ENCODE measurements around the gene ST3GAL4.

DNA sequence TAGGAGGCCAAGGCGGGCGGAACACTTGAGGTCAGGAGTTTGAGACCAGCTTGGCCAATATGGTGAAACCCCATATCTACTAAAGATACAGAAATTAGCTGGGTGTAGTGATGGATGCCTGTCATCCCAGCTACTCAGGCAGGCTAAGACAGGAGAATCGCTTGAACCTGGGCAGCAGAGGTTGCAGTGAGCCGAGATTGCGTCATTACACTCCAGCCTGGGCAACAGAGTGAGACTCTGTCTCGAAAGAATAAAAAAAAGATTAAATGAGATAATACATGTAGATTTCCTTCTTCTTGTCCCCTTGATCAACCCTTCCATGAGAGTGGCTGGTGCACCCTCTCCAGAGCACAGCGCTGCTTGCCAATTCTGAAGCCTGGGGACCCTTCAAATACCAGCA is 106.9 kb downstream of the ST3GAL4 start:
- TF ChIP-seq CTCF (IDR thresholded peaks at IDR 0.05) (no peak), EZH2phosphoT487 (IDR thresholded peaks at IDR 0.05; ENCODE audit: borderline replicate concordance, low read depth) (no peak)
- TF ChIP-seq, protein P1, sequence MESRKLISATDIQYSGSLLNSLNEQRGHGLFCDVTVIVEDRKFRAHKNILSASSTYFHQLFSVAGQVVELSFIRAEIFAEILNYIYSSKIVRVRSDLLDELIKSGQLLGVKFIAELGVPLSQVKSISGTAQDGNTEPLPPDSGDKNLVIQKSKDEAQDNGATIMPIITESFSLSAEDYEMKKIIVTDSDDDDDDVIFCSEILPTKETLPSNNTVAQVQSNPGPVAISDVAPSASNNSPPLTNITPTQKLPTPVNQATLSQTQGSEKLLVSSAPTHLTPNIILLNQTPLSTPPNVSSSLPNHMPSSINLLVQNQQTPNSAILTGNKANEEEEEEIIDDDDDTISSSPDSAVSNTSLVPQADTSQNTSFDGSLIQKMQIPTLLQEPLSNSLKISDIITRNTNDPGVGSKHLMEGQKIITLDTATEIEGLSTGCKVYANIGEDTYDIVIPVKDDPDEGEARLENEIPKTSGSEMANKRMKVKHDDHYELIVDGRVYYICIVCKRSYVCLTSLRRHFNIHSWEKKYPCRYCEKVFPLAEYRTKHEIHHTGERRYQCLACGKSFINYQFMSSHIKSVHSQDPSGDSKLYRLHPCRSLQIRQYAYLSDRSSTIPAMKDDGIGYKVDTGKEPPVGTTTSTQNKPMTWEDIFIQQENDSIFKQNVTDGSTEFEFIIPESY (IDR thresholded peaks at IDR 0.05; ENCODE audit: borderline replicate concordance, low read depth), result no peak
